Measurements from ENCODE around the gene TINAG. TPM values are rescaled to one million over a fixed set of nuclear protein-coding genes. Genes with fewer than 3 reads are reported as not detected.

The TINAG gene
- total RNA-seq: not detected in 2 replicates

GRCh38 chr6:54308289-54308985 lies at the start of gene TINAG:
TINAG (plus strand) TSS chr6:54308441; CDS start chr6:54308551, 110 bp downstream.

Other genes with a start within 250 kb of the TINAG start
- not detected in 2 replicates for gene MLIP, start 197.0 kb upstream of the TINAG start, total RNA-seq

Measured in myometrial cell (primary cell).